ENCODE results near the gene ZNF609. TPM values are rescaled to one million over a fixed set of nuclear protein-coding genes. Genes with fewer than 3 reads are reported as not detected.

ZNF609 gene
- total RNA-seq, 1 donor from 2014 or later = 24.1 TPM

GRCh38 chr15:64730151-64730550 is 269.8 kb downstream of the ZNF609 start:
- Mint-ChIP-seq H3K27me3 (ENCODE audit: low read depth) (no peaks in the 10 kb centered on the region), H3K9me3 (ENCODE audit: low read depth) (no peaks in the 10 kb centered on the region), H3K36me3 (ENCODE audit: low read depth) (no peaks in the 10 kb centered on the region), H3K4me3 (ENCODE audit: unreplicated experiment) (no peak overlapping the region), H3K4me1 (ENCODE audit: low read depth) (peaks cover 3% of the 10 kb centered on the region), H3K27ac (ENCODE audit: unreplicated experiment) (no peak overlapping the region)
- no peak for TF ChIP-seq CTCF (IDR thresholded peaks at IDR 0.05)
- DNase-seq (ENCODE audit: low spot score) = no peak

- H3K36me3 Mint-ChIP-seq (ENCODE audit: low read depth) = no peaks in the 10 kb centered on the region
- peaks cover 3% of the 10 kb centered on the region for H3K4me1 Mint-ChIP-seq (ENCODE audit: low read depth)
- DNase-seq (ENCODE audit: low spot score) = no peak
- peak; percentile 94 for TF ChIP-seq CTCF (IDR thresholded peaks at IDR 0.05)
- no peaks in the 10 kb centered on the region for H3K27me3 Mint-ChIP-seq (ENCODE audit: low read depth)
- H3K4me3 Mint-ChIP-seq (ENCODE audit: unreplicated experiment) = no peak overlapping the region
- no peaks in the 10 kb centered on the region for H3K9me3 Mint-ChIP-seq (ENCODE audit: low read depth)
- no peak overlapping the region for H3K27ac Mint-ChIP-seq (ENCODE audit: unreplicated experiment)
Observed at GRCh38 chr15:64731012-64731804, 270.8 kb downstream of the ZNF609 start.

- no peak for DNase-seq (ENCODE audit: low spot score)
- Mint-ChIP-seq H3K36me3 (ENCODE audit: low read depth) (no peaks in the 10 kb centered on the region), H3K27ac (ENCODE audit: unreplicated experiment) (no peak overlapping the region), H3K9me3 (ENCODE audit: low read depth) (no peaks in the 10 kb centered on the region), H3K4me3 (ENCODE audit: unreplicated experiment) (no peak overlapping the region), H3K4me1 (ENCODE audit: low read depth) (peaks cover 3% of the 10 kb centered on the region), H3K27me3 (ENCODE audit: low read depth) (no peaks in the 10 kb centered on the region)
- no peak for TF ChIP-seq CTCF (IDR thresholded peaks at IDR 0.05)
Observed at GRCh38 chr15:64731805-64732151, 271.4 kb downstream of the ZNF609 start.

GRCh38 chr15:64732156-64732860 is 271.9 kb downstream of the ZNF609 start:
- Mint-ChIP-seq H3K9me3 (ENCODE audit: low read depth) (no peaks in the 10 kb centered on the region), H3K27ac (ENCODE audit: unreplicated experiment) (no peak overlapping the region), H3K4me1 (ENCODE audit: low read depth) (peaks cover 3% of the 10 kb centered on the region), H3K36me3 (ENCODE audit: low read depth) (no peaks in the 10 kb centered on the region), H3K4me3 (ENCODE audit: unreplicated experiment) (no peak overlapping the region), H3K27me3 (ENCODE audit: low read depth) (no peaks in the 10 kb centered on the region)
- TF ChIP-seq CTCF (IDR thresholded peaks at IDR 0.05) = no peak
- no peak for DNase-seq (ENCODE audit: low spot score)

Other genes with a start within 250 kb of the ZNF609 start
- gene CSNK1G1, start 104.4 kb upstream of the ZNF609 start, total RNA-seq = 19.5 to 24.6 TPM (median 20.1 TPM) in 3 replicates
- 6.6 to 12.0 TPM (median 8.3 TPM) in 3 replicates for gene PCLAF, start 79.1 kb upstream of the ZNF609 start, total RNA-seq
- 24.7 to 28.8 TPM (median 24.7 TPM) in 3 replicates for gene TRIP4, start 72.7 kb upstream of the ZNF609 start, total RNA-seq

All from chondrocyte (in vitro differentiated cells).